ENCODE measurements around the gene TAL1.

Gene TAL1

DNA sequence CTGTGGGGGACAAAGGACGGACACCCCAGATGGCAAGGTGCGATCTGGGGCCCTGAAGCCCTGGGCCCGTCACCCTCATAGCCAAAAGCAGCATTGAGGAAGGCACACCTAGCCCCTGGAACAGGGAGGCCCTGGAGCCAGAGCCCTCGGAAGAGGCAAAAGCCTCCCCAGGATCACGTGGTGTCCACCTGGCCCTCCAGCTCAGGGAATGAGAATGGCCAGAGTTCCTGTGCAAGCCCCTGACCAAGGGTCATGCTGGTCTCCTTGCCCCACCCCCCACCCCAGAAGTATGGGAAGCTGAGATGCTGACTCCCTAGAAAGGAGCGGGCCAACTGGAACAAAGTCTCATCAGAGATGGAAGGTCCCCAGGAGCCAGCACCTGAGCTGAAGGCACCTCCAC, 41.2 kb downstream of the TAL1 start:
- no peak for TF ChIP-seq ZFX (IDR thresholded peaks at IDR 0.05; ENCODE audit: borderline replicate concordance)
- TF ChIP-seq, protein P1, sequence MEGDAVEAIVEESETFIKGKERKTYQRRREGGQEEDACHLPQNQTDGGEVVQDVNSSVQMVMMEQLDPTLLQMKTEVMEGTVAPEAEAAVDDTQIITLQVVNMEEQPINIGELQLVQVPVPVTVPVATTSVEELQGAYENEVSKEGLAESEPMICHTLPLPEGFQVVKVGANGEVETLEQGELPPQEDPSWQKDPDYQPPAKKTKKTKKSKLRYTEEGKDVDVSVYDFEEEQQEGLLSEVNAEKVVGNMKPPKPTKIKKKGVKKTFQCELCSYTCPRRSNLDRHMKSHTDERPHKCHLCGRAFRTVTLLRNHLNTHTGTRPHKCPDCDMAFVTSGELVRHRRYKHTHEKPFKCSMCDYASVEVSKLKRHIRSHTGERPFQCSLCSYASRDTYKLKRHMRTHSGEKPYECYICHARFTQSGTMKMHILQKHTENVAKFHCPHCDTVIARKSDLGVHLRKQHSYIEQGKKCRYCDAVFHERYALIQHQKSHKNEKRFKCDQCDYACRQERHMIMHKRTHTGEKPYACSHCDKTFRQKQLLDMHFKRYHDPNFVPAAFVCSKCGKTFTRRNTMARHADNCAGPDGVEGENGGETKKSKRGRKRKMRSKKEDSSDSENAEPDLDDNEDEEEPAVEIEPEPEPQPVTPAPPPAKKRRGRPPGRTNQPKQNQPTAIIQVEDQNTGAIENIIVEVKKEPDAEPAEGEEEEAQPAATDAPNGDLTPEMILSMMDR (IDR thresholded peaks at IDR 0.05): no peak
- H3K27ac ChIP-seq: no peak overlapping the region

DNA sequence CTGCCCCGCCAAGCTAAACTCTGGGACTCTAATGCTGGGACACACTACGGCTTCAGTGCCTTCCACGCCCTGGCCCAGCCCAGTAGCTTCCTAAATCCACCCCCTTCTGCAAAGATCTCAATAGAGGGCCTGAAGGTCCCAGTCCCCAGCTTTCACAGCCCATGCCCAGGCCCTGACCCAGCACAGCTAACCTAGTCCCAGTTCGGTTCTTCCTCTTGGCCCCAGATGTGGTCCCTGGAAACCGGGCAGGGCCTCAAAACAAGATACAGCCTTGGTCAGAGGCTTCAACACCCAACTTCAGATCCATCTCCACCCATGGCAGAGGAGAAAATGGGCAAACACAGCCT, 41.5 kb downstream of the TAL1 start:
- no peak for TF ChIP-seq ZFX (IDR thresholded peaks at IDR 0.05; ENCODE audit: borderline replicate concordance)
- TF ChIP-seq, protein P1 (IDR thresholded peaks at IDR 0.05): no peak
- H3K27ac ChIP-seq: no peak overlapping the region

DNA sequence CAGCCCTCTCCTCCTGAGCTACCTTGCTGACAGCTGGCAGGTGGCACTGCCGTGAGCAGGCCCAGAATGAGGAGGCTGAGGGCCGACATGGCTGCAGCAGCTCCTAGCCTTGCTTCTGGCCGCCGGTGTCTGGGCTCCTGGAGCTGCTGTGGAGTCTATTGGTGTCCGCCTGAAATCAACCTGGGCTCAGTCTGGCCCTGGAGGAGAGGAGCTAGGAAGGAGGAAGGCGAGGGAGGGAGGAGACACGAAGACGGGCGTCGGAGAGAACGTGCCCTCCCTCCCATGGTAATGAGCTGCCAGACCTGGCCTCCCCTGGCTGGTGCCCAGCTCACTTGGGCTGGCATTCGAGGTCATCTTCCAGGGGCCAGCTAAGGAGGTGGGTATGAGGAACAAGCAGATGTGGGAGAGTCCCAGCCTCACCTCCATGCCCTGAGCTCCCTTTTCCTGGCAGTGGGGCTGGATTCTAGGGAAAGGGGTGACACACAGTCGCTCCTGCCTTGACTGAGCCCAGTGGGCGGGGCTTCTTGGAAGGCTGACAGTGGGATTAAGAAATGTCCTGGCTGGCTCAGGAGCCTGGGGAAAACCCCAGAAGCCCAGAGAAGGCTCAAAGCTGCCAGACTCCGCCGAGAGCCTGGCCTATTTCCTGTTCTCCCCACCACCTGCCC, 42.0 kb downstream of the TAL1 start, which contains the start of gene PDZK1IP1:
Gene PDZK1IP1, minus strand, starts transcription at position 193 of the 665 bp plus-strand sequence. Its CDS starts 104 bp downstream, at position 89.
- no peak within 1 kb of the TSS for H3K27ac ChIP-seq

DNA sequence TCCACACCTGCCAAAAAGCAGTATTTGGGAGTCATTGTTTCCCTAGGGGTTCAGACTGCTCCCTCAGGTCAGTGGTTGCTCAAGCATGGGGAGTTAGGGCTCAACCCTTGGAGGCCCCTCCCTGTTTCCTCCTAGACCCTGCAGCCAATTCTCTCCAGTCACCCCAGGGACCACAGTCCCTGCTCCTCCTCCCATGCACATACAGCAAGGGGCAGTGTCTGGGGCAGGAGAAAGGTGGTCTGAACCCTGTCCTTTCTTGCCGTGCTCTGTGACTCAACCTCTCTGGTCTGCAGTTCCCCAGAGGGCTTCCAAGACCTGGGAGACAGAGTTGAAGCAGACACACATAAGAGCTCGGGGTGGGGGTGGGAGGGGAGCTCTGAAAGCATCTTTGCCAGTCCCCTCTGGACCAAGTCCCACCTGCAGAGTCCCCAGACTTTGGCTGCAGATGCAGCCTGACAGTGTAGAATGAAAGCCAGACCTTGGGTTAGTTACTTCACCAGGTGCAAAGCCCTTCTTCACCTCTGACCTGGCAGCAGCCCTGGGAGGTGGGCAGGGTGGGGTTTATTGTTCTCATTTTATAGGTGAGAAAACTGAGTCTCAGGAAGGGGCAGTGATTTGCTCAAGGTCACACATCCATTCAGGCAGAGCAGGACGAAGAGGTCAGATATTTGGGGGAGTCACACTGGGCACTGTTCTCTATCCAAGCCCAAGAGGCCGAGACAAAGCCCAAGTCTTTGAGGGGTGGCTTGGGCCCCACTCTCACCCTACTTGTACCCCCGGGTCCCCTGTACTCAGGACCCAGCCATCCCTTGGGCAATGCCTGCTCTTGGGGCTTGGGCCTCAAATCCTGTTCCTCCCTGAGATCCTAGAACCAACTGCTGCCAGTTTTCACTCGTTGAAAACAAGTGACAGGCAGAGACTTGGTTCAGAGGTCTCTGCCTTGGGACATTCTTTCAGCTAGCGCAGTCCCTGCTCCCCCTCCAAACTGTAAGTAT, 42.9 kb downstream of the TAL1 start:
- no peak overlapping the region for H3K27ac ChIP-seq
- TF ChIP-seq, protein P1 (IDR thresholded peaks at IDR 0.05): no peak
- TF ChIP-seq ZFX (IDR thresholded peaks at IDR 0.05; ENCODE audit: borderline replicate concordance): no peak

More for the DNA sequence above, 42.0 kb downstream of the TAL1 start, which contains the start of gene PDZK1IP1:
- TF ChIP-seq, protein P1 (IDR thresholded peaks at IDR 0.05): no peak
- TF ChIP-seq ZFX (IDR thresholded peaks at IDR 0.05; ENCODE audit: borderline replicate concordance): no peak

DNA sequence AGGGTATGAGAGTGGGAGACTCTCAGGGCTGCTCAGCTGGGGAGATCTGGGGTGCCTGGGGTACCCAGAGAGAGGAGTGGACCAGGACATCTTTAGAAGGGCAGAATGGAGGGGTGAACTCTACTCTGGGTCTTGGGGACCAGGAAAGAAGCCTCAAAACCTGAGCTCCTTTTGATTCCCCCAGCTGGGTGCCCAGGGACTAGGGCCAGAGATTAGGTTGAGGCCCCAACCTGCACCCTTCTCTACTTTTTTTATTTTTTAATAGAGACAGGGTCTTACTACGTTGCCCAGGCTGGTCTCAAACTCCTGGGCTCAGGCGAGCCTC, 44.1 kb downstream of the TAL1 start:
- no peak overlapping the region for H3K27ac ChIP-seq
- TF ChIP-seq ZFX (IDR thresholded peaks at IDR 0.05; ENCODE audit: borderline replicate concordance): no peak
- TF ChIP-seq, protein P1 (IDR thresholded peaks at IDR 0.05): no peak

DNA sequence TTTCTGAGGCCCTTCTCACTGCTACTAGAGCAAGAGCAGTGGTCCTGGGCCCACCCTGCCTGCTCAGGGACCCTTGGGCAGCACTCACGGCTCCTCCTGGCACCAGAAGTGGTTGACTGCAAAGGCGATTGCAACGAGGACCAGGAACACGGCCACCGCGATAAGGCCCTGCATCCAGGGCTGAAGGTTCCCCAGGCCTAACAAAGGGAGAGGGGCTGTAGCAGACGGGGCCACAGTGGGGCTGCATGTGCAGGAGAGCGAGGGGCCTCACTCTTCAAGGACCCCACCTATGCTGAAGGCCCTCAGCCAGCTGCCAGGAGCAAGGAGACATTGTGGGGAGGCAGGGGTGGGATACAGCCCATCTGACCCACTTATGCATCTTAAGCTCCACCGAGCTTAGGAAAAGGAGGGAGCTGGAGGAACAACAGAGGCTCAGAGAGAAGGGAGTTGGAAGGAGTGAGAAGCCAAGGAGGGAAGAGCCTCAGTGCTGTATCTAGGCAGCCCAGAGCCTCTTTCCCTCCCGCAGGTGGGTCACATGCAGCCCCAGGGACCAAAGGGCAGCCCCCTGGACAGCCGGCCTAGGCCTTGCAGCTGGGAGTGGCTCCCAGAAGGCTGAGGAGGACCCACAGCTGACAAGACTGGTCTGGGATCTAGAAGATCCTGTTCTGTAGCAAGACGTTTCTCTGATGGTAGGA, 44.6 kb downstream of the TAL1 start:
- H3K27ac ChIP-seq: no peak overlapping the region
- TF ChIP-seq ZFX (IDR thresholded peaks at IDR 0.05; ENCODE audit: borderline replicate concordance): no peak
- TF ChIP-seq, protein P1 (IDR thresholded peaks at IDR 0.05): no peak
